ENCODE results near the gene EPS15.
"Not testable (repeated sequence)": the region's sequence is repeated elsewhere in the genome, so short reads cannot be mapped to it uniquely, and the experiment has no call there.

Gene EPS15

DNA sequence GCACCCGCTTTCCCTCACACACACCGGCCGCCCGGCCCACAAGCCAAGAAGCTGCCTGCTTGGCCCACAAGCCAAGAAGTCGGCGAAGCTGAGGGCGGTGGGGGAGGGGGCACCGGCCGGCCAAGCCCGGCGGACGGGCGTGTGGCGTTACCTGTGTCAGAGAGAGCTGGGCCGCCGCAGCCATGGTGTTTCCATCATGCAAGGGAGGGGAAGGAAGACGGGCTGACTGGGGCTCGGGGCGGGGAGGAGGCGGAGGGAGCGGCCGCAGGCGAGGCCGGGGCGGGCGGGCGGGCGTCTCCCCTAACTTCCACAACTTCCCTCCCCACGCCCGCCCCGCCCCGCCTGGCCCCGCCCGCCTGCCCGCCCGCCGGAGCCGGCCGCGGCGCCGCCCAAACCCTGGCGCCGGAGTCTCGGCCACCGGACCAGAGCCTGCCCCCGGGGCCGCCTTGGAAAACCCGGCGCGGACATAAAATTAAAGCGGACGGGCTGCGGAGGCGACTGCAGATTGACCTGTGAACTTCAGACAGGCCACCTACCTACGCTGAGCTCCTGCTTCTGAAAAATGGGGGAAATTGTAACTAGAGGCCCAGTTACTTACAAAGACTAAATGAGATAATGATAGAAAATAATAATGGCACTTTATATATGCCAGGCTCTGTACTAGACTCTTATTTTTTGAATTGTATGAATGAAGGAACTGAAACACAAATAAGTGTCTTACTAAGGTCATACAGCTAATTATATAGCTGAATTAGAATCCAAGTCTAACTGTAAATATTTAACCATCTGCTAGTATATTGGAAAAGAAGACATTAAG lies at the start of gene EPS15:
Gene EPS15 (minus strand): TSS at position 219 of the 817 bp plus-strand sequence. CDS start 35 bp downstream, at position 184.
- no CpG with 5 or more reads among the region's 56 CpGs for WGBS (ENCODE audit: insufficient coverage, insufficient read length)
- no peaks in the 10 kb centered on the region for H3K9me3 ChIP-seq (ENCODE audit: control insufficient read depth, insufficient read depth, low read length)
- H3K4me1 ChIP-seq (ENCODE audit: control insufficient read depth, insufficient read depth, low read length), result no peaks in the 10 kb centered on the region
- H3K36me3 ChIP-seq (ENCODE audit: control insufficient read depth, insufficient read depth, low read length), result no peaks in the 10 kb centered on the region
- H3K27me3 ChIP-seq (ENCODE audit: control insufficient read depth, insufficient read depth, low read length), result no peaks in the 10 kb centered on the region
- peak within 1 kb of the TSS; percentile 91 for H3K4me3 ChIP-seq (ENCODE audit: low read length)
- H3K27ac ChIP-seq (ENCODE audit: low read length), result no peak within 1 kb of the TSS
- DNase-seq (ENCODE audit: low read depth, low spot score), result no peak

DNA sequence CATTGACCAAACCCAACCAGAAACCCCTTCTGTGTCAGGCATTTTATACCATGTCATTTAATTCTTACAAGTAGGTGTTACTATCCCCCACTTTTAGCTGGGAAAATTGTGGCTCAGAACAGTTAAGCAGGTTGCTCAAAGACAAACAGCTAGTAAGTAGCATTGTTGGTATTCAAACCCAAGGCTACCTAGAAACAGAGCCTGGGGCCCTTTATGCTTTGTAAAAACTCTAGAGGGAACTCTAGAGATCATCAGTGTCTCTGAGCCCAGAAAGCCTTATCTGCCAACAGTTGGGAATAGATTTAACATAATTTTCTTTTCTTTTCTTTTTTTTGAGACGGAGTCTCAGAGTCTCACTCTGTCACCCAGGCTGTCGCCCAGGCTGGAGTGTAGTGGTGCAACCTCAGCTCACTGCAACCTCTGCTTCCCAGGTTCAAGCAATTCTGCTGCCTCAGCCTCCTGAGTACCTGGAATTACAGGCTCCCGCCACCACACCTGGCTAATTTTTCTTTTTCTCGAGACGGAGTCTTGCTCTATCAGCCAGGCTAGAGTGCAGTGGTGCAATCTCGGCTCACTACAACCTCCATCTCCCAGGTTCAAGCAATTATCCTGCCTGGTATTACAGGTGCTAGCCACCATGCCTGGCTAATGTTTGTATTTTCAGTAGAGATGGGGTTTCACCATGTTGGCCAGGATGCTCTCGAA lies 49.3 kb upstream of the EPS15 start:
- WGBS (ENCODE audit: insufficient coverage, insufficient read length), result no CpG with 5 or more reads among the region's 7 CpGs
- no peaks in the 10 kb centered on the region for H3K9me3 ChIP-seq (ENCODE audit: control insufficient read depth, insufficient read depth, low read length)
- no peak overlapping the region for H3K4me3 ChIP-seq (ENCODE audit: low read length)
- H3K36me3 ChIP-seq (ENCODE audit: control insufficient read depth, insufficient read depth, low read length), result no peaks in the 10 kb centered on the region
- no peak for DNase-seq (ENCODE audit: low read depth, low spot score)
- no peaks in the 10 kb centered on the region for H3K27me3 ChIP-seq (ENCODE audit: control insufficient read depth, insufficient read depth, low read length)
- H3K27ac ChIP-seq (ENCODE audit: low read length), result no peak overlapping the region
- H3K4me1 ChIP-seq (ENCODE audit: control insufficient read depth, insufficient read depth, low read length), result peaks cover 2% of the 10 kb centered on the region; the same call in 1 of the 2 replicates

DNA sequence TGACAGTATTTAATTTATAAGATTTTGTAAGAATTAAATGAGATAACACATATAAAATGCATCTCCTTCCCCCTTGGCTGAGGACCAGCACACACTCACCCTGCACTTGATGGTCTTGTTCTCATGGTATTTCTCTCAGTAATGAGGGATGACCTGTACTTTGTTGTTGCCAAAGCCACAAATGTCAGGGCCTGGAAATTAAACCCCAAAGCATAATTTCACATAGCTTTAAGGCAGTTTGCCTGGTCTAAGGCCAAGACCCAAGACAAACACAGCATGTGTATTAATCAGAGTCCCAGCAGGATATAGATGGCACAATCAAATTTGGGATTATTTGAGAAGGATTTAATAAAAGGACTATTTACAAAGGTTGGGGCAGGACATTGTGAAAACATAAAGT lies 48.6 kb upstream of the EPS15 start:
- H3K4me3 ChIP-seq (ENCODE audit: low read length), result no peak overlapping the region
- H3K4me1 ChIP-seq (ENCODE audit: control insufficient read depth, insufficient read depth, low read length), result peaks cover 2% of the 10 kb centered on the region; the same call in 1 of the 2 replicates
- H3K36me3 ChIP-seq (ENCODE audit: control insufficient read depth, insufficient read depth, low read length), result no peaks in the 10 kb centered on the region
- no peaks in the 10 kb centered on the region for H3K27me3 ChIP-seq (ENCODE audit: control insufficient read depth, insufficient read depth, low read length)
- DNase-seq (ENCODE audit: low read depth, low spot score), result no peak
- no peak overlapping the region for H3K27ac ChIP-seq (ENCODE audit: low read length)
- no peaks in the 10 kb centered on the region for H3K9me3 ChIP-seq (ENCODE audit: control insufficient read depth, insufficient read depth, low read length)

DNA sequence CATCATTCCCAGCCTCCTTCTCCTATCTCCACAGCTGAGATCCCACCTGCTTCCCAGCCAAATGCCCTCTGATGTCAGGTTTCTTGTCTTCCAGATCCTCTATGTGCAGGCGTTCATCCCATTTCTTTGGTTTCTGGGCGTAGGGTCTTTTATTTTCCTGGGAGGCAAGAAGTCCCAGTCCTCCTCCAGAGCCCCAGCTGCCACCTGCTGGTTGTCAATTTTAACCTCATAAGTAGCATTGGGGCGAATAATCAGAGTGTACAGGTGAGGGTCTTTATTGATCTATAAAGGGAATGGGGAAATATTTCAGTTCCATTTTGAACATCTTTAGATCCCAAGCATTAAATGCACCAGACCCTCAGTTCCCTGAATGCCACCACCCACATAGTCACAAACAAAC lies 47.2 kb upstream of the EPS15 start:
- Histone ChIP-seq H3K4me3 (ENCODE audit: low read length) (no peak overlapping the region), H3K9me3 (ENCODE audit: control insufficient read depth, insufficient read depth, low read length) (no peaks in the 10 kb centered on the region), H3K4me1 (ENCODE audit: control insufficient read depth, insufficient read depth, low read length) (peaks cover 2% of the 10 kb centered on the region; the same call in 1 of the 2 replicates), H3K27me3 (ENCODE audit: control insufficient read depth, insufficient read depth, low read length) (no peaks in the 10 kb centered on the region), H3K36me3 (ENCODE audit: control insufficient read depth, insufficient read depth, low read length) (no peaks in the 10 kb centered on the region), H3K27ac (ENCODE audit: low read length) (no peak overlapping the region)
- no CpG with 5 or more reads among the region's 3 CpGs for WGBS (ENCODE audit: insufficient coverage, insufficient read length)
- no peak for DNase-seq (ENCODE audit: low read depth, low spot score)

GRCh38 chr1:51565009-51565408 lies 45.9 kb upstream of the EPS15 start:
- Histone ChIP-seq H3K4me1 (ENCODE audit: control insufficient read depth, insufficient read depth, low read length) (peaks cover 2% of the 10 kb centered on the region; the same call in 1 of the 2 replicates), H3K36me3 (ENCODE audit: control insufficient read depth, insufficient read depth, low read length) (no peaks in the 10 kb centered on the region), H3K27me3 (ENCODE audit: control insufficient read depth, insufficient read depth, low read length) (no peaks in the 10 kb centered on the region), H3K9me3 (ENCODE audit: control insufficient read depth, insufficient read depth, low read length) (no peaks in the 10 kb centered on the region), H3K27ac (ENCODE audit: low read length) (no peak overlapping the region), H3K4me3 (ENCODE audit: low read length) (no peak overlapping the region)
- WGBS (ENCODE audit: insufficient coverage, insufficient read length), result no CpG with 5 or more reads among the region's 2 CpGs
- no peak for DNase-seq (ENCODE audit: low read depth, low spot score)

GRCh38 chr1:51564124-51564523 lies 45.1 kb upstream of the EPS15 start:
- Histone ChIP-seq H3K4me1 (ENCODE audit: control insufficient read depth, insufficient read depth, low read length) (peaks cover 2% of the 10 kb centered on the region; the same call in 1 of the 2 replicates), H3K4me3 (ENCODE audit: low read length) (no peak overlapping the region)
- DNase-seq (ENCODE audit: low read depth, low spot score), result no peak

DNA sequence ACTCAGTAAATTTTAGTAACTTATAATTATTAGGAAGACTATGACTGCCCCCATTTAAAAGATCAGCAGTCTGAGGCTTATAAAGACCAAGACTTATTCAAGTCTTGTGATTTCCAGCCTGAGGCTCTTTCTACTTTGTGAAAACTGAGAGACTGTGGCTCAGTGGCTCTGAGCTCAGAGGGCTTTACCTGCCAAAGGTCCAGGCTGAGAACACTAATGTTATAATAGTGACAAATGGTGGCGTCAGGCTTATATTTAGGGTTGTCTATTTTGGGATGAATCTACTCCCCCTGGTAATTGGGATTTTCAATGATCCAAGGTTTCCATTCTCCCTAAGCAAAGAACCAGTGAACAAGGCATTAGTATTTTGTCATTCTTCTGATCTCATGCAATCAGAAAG lies 42.6 kb upstream of the EPS15 start:
- Histone ChIP-seq H3K27me3 (ENCODE audit: control insufficient read depth, insufficient read depth, low read length) (no peaks in the 10 kb centered on the region), H3K4me3 (ENCODE audit: low read length) (no peak overlapping the region), H3K4me1 (ENCODE audit: control insufficient read depth, insufficient read depth, low read length) (peaks cover 2% of the 10 kb centered on the region; the same call in 1 of the 2 replicates), H3K9me3 (ENCODE audit: control insufficient read depth, insufficient read depth, low read length) (no peaks in the 10 kb centered on the region), H3K36me3 (ENCODE audit: control insufficient read depth, insufficient read depth, low read length) (no peaks in the 10 kb centered on the region), H3K27ac (ENCODE audit: low read length) (no peak overlapping the region)
- no CpG with 5 or more reads among the region's 1 CpG for WGBS (ENCODE audit: insufficient coverage, insufficient read length)
- DNase-seq (ENCODE audit: low read depth, low spot score), result no peak

More at GRCh38 chr1:51564124-51564523, 45.1 kb upstream of the EPS15 start:
- Histone ChIP-seq H3K9me3 (ENCODE audit: control insufficient read depth, insufficient read depth, low read length) (no peaks in the 10 kb centered on the region), H3K27me3 (ENCODE audit: control insufficient read depth, insufficient read depth, low read length) (no peaks in the 10 kb centered on the region), H3K36me3 (ENCODE audit: control insufficient read depth, insufficient read depth, low read length) (no peaks in the 10 kb centered on the region), H3K27ac (ENCODE audit: low read length) (no peak overlapping the region)

- H3K4me3 ChIP-seq (ENCODE audit: low read length); DNase-seq (ENCODE audit: low read depth, low spot score); H3K27me3 ChIP-seq (ENCODE audit: control insufficient read depth, insufficient read depth, low read length); H3K4me1 ChIP-seq (ENCODE audit: control insufficient read depth, insufficient read depth, low read length); H3K27ac ChIP-seq (ENCODE audit: low read length); H3K36me3 ChIP-seq (ENCODE audit: control insufficient read depth, insufficient read depth, low read length); H3K9me3 ChIP-seq (ENCODE audit: control insufficient read depth, insufficient read depth, low read length): not testable (repeated sequence)
- no CpG with 5 or more reads among the region's 8 CpGs for WGBS (ENCODE audit: insufficient coverage, insufficient read length)
Measured at GRCh38 chr1:51560895-51561294, 41.8 kb upstream of the EPS15 start.

DNA sequence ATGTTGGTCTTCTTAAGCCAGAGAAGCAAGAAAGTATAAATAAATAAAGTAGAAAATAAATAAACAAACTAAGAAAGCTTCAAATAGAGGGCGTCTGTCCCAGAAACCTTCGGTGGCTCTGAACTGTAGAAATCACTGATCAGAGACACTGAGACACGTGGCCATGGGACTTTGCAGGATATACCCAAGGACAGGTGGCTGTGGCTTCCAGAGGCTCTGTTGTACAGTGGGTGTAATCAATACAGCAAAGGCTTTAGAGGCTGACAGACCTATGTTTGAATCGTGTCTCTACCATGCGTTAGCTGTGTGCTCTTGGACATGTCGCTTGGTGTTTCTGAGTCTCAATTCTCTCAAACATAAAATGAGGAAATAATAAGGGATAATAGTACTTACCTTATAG lies 41.0 kb upstream of the EPS15 start:
- H3K9me3 ChIP-seq (ENCODE audit: control insufficient read depth, insufficient read depth, low read length), result no peaks in the 10 kb centered on the region
- no CpG with 5 or more reads among the region's 6 CpGs for WGBS (ENCODE audit: insufficient coverage, insufficient read length)
- no peak for DNase-seq (ENCODE audit: low read depth, low spot score)
- H3K36me3 ChIP-seq (ENCODE audit: control insufficient read depth, insufficient read depth, low read length), result no peaks in the 10 kb centered on the region
- peaks cover 2% of the 10 kb centered on the region; the same call in 1 of the 2 replicates for H3K4me1 ChIP-seq (ENCODE audit: control insufficient read depth, insufficient read depth, low read length)
- no peak overlapping the region for H3K27ac ChIP-seq (ENCODE audit: low read length)
- no peaks in the 10 kb centered on the region for H3K27me3 ChIP-seq (ENCODE audit: control insufficient read depth, insufficient read depth, low read length)
- H3K4me3 ChIP-seq (ENCODE audit: low read length), result no peak overlapping the region

DNA sequence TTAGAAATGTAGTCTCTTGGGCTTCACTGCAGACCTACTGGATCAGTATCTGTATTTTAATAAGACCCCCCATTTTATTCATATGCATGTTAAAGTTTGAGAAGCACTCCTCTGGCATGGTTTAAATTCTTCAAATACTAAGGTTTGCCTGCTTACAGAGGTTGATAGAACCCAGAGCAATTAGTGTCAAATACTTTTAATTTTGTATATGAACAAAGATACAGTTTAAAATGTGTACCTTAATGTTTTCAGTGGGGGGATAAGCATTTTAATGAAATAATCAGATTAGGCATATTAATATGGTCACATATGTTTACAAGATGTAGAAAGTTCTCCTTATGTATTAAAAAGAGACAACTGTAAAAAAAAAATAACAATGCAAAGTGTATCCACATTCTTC lies 40.4 kb upstream of the EPS15 start:
- Histone ChIP-seq H3K4me1 (ENCODE audit: control insufficient read depth, insufficient read depth, low read length) (no peaks in the 10 kb centered on the region), H3K36me3 (ENCODE audit: control insufficient read depth, insufficient read depth, low read length) (no peaks in the 10 kb centered on the region), H3K9me3 (ENCODE audit: control insufficient read depth, insufficient read depth, low read length) (no peaks in the 10 kb centered on the region), H3K27me3 (ENCODE audit: control insufficient read depth, insufficient read depth, low read length) (no peaks in the 10 kb centered on the region), H3K4me3 (ENCODE audit: low read length) (no peak overlapping the region), H3K27ac (ENCODE audit: low read length) (no peak overlapping the region)
- DNase-seq (ENCODE audit: low read depth, low spot score), result no peak
